Neural progenitor cell (in vitro differentiated cells): ENCODE results near the gene CHDH. TPM values are rescaled to one million over a fixed set of nuclear protein-coding genes. Genes with fewer than 3 reads are reported as not detected.

ENCODE experiments used
- DNase-seq: peaks from one replicate; pipeline ENCODE4 v3.0.0-alpha.2; 2016; ENCODE audit warnings: low spot score
- H2AFZ ChIP-seq: fragments of 200-600 bp; sonication (generic); replicated peaks from 2 replicates; pipeline ENCODE4 v1.6.1; 2016; ENCODE audit warnings: antibody characterized with exemption
- H3F3A ChIP-seq: fragments of 200-600 bp; sonication (generic); 2 replicates; pipeline ENCODE4 v1.6.1; 2016; ENCODE audit warnings: antibody characterized with exemption, low read depth
- H3K27ac ChIP-seq: fragments of 200-600 bp; sonication (generic); 2 replicates; pipeline ENCODE4 v1.5.1; 2016; ENCODE audit warnings: mild to moderate bottlenecking
- H3K27me3 ChIP-seq: fragments of 200-600 bp; sonication (generic); 2 replicates; pipeline ENCODE4 v1.6.1; 2016; ENCODE audit warnings: mild to moderate bottlenecking, moderate library complexity
- H3K36me3 ChIP-seq: fragments of 200-600 bp; sonication (generic); 2 replicates; pipeline ENCODE4 v1.5.1; 2016
- H3K4me1 ChIP-seq: fragments of 200-600 bp; sonication (generic); 2 replicates; pipeline ENCODE4 v1.6.1; 2016; ENCODE audit warnings: mixed run types
- H3K4me2 ChIP-seq: fragments of 200-600 bp; sonication (generic); 2 replicates; pipeline ENCODE4 v1.6.1; 2016
- H3K4me3 ChIP-seq: fragments of 200-600 bp; sonication (generic); 2 replicates; pipeline ENCODE4 v1.5.1; 2016
- H3K79me2 ChIP-seq: fragments of 200-600 bp; sonication (generic); 2 replicates; pipeline ENCODE4 v1.6.1; 2016; ENCODE audit warnings: low read depth
- H3K9ac ChIP-seq: fragments of 200-600 bp; sonication (generic); 2 replicates; pipeline ENCODE4 v1.6.1; 2016
- H3K9me3 ChIP-seq: fragments of 200-600 bp; sonication (generic); 2 replicates; pipeline ENCODE4 v1.5.1; 2016; ENCODE audit warnings: low read depth
- H4K20me1 ChIP-seq: fragments of 200-600 bp; sonication (generic); 2 replicates; pipeline ENCODE4 v1.6.1; 2016; ENCODE audit warnings: low read depth
- H3K27ac Mint-ChIP-seq: 3 replicates; pipeline ENCODE4 v1.8.0; 2021; ENCODE audit warnings: mixed read lengths
- H3K27me3 Mint-ChIP-seq: 2 replicates; pipeline ENCODE4 v1.8.0; 2022; ENCODE audit warnings: low read depth, mild to moderate bottlenecking, inconsistent platforms, moderate library complexity, mixed read lengths; ENCODE audit not compliant: insufficient read depth
- H3K36me3 Mint-ChIP-seq: 3 replicates; pipeline ENCODE4 v1.8.0; 2021; ENCODE audit warnings: mixed read lengths
- H3K4me1 Mint-ChIP-seq: 3 replicates; pipeline ENCODE4 v1.8.0; 2021; ENCODE audit warnings: mixed read lengths
- H3K4me3 Mint-ChIP-seq: 3 replicates; pipeline ENCODE4 v1.8.0; 2021; ENCODE audit warnings: mild to moderate bottlenecking, moderate library complexity, mixed read lengths
- H3K9me3 Mint-ChIP-seq: 3 replicates; pipeline ENCODE4 v1.8.0; 2020; ENCODE audit warnings: mixed read lengths
- CTCF ChIP-seq: fragments of 200-600 bp; sonication (generic); IDR thresholded peaks from 2 replicates; pipeline ENCODE4 v1.5.1; 2017; ENCODE audit warnings: antibody characterized with exemption, mild to moderate bottlenecking
- EZH2 ChIP-seq: fragments of 200-600 bp; sonication (generic); IDR thresholded peaks from 2 replicates; pipeline ENCODE4 v1.6.1; 2017; ENCODE audit warnings: antibody characterized with exemption, mild to moderate bottlenecking, moderate library complexity
- EZH2phosphoT487 ChIP-seq: fragments of 200-600 bp; sonication (generic); IDR thresholded peaks from 2 replicates; pipeline ENCODE4 v1.6.1; 2017; ENCODE audit warnings: antibody characterized with exemption
- total RNA-seq: library from RNA; depleted of rRNA; stranded (reverse); fragments of >200 nt; gene quantifications from 2 replicates; pipeline ENCODE4 v1.2.3, GENCODE V29; 2015; ENCODE audit warnings: low replicate concordance

Gene CHDH
- total RNA-seq, 1 donor from 2014 or later: 1.5 TPM

DNA sequence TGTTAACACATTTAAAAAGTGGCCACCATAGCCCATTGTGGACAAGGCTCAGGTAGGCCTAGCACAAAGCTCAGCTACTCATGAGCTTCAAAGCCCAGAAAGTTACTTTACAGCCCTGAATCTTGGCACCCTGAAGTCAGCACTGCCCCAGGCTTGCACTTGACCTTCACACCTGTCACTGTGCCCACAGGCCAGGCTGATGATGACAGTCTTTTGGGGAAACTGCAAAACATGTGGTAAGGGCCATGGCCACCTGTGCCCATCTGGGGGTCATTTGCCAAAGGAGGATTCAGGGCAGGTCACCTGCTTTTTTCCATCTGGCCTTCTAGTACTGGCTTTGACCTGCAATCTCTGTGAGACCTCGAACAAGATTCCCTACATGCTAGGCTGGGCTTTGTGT lies 11.0 kb downstream of the CHDH start:
- Mint-ChIP-seq H3K27me3 (peaks cover 4% of the 10 kb centered on the region), H3K4me1 (no peaks in the 10 kb centered on the region), H3K9me3 (no peaks in the 10 kb centered on the region), H3K4me3 (no peak overlapping the region), H3K27ac (peak overlapping the region; percentile 9), H3K36me3 (peaks cover 3% of the 10 kb centered on the region)
- Histone ChIP-seq H3K79me2 (no peaks in the 10 kb centered on the region), H3K27me3 (no peaks in the 10 kb centered on the region), H3K9ac (no peak overlapping the region), H3K36me3 (no peaks in the 10 kb centered on the region), H2AFZ (no peak overlapping the region), H3K27ac (no peak overlapping the region), H3K4me2 (no peak overlapping the region), H3F3A (no peaks in the 10 kb centered on the region), H4K20me1 (no peaks in the 10 kb centered on the region), H3K4me3 (no peak overlapping the region), H3K4me1 (no peaks in the 10 kb centered on the region), H3K9me3 (no peaks in the 10 kb centered on the region)
- TF ChIP-seq EZH2 (no peak), EZH2phosphoT487 (no peak), CTCF (no peak)
- no peak for DNase-seq

GRCh38 chr3:53834429-53835095 lies 11.7 kb downstream of the CHDH start:
- Mint-ChIP-seq H3K9me3 (no peaks in the 10 kb centered on the region), H3K4me3 (no peak overlapping the region)

GRCh38 chr3:53833700-53834099 lies 12.5 kb downstream of the CHDH start:
- no peaks in the 10 kb centered on the region for H3K9me3 ChIP-seq
- Mint-ChIP-seq H3K9me3 (no peaks in the 10 kb centered on the region), H3K27ac (no peak overlapping the region), H3K4me1 (no peaks in the 10 kb centered on the region), H3K27me3 (peaks cover 6% of the 10 kb centered on the region), H3K4me3 (no peak overlapping the region), H3K36me3 (peaks cover 3% of the 10 kb centered on the region)
- no peaks in the 10 kb centered on the region for H3K27me3 ChIP-seq
- H3K36me3 ChIP-seq: no peaks in the 10 kb centered on the region
- H3K27ac ChIP-seq: no peak overlapping the region
- H3K4me2 ChIP-seq: no peak overlapping the region
- no peaks in the 10 kb centered on the region for H3K4me1 ChIP-seq
- no peaks in the 10 kb centered on the region for H3F3A ChIP-seq
- TF ChIP-seq CTCF: no peak
- TF ChIP-seq EZH2phosphoT487: no peak
- TF ChIP-seq EZH2: no peak
- no peak overlapping the region for H2AFZ ChIP-seq
- no peak for DNase-seq
- H4K20me1 ChIP-seq: peaks cover 2% of the 10 kb centered on the region
- no peak overlapping the region for H3K9ac ChIP-seq
- H3K4me3 ChIP-seq: no peak overlapping the region
- H3K79me2 ChIP-seq: no peaks in the 10 kb centered on the region

More at GRCh38 chr3:53834429-53835095, 11.7 kb downstream of the CHDH start:
- H3K4me2 ChIP-seq: no peak overlapping the region
- Mint-ChIP-seq H3K36me3 (peaks cover 3% of the 10 kb centered on the region), H3K27ac (no peak overlapping the region), H3K27me3 (peaks cover 4% of the 10 kb centered on the region), H3K4me1 (no peaks in the 10 kb centered on the region)
- no peaks in the 10 kb centered on the region for H3F3A ChIP-seq
- no peak overlapping the region for H2AFZ ChIP-seq
- no peak overlapping the region for H3K4me3 ChIP-seq
- H3K4me1 ChIP-seq: no peaks in the 10 kb centered on the region
- H3K9me3 ChIP-seq: no peaks in the 10 kb centered on the region
- no peaks in the 10 kb centered on the region for H3K27me3 ChIP-seq
- H3K27ac ChIP-seq: no peak overlapping the region
- peak; percentile 6 for TF ChIP-seq CTCF
- TF ChIP-seq EZH2phosphoT487: no peak
- no peaks in the 10 kb centered on the region for H3K79me2 ChIP-seq
- DNase-seq: no peak
- H3K9ac ChIP-seq: no peak overlapping the region
- no peaks in the 10 kb centered on the region for H3K36me3 ChIP-seq
- no peaks in the 10 kb centered on the region for H4K20me1 ChIP-seq
